ENCODE data around the gene KRR1. TPM values are rescaled to one million over a fixed set of nuclear protein-coding genes. Genes with fewer than 3 reads are reported as not detected.

KRR1 gene
- total and polyA plus RNA-seq, 2 of the 13 experiments (the other 11 are each of a cell fraction or from before 2014, with no cell fraction given), result 19.3 to 103 TPM

DNA sequence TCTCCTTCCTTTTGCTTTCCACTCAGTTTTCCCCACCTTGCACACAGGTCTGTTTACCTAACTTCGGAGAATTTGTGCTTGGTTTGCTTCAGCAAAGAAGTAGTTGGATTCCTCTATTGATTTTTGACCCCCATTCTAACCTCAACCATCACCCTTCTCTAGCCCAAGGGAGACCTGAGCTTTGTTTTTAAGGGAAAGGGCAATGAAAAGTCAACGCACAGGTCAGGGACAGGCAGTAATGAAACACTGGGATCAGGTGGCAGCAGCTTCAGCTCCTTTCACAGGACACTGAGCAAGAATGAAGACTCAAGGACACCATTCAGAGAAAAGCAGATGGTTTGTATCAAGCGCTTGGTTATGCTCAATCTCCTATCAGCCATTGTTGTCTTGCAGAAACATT lies 46.9 kb upstream of the KRR1 start (continued):
- TF ChIP-seq, protein P1, sequence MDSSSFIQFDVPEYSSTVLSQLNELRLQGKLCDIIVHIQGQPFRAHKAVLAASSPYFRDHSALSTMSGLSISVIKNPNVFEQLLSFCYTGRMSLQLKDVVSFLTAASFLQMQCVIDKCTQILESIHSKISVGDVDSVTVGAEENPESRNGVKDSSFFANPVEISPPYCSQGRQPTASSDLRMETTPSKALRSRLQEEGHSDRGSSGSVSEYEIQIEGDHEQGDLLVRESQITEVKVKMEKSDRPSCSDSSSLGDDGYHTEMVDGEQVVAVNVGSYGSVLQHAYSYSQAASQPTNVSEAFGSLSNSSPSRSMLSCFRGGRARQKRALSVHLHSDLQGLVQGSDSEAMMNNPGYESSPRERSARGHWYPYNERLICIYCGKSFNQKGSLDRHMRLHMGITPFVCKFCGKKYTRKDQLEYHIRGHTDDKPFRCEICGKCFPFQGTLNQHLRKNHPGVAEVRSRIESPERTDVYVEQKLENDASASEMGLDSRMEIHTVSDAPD (CRISPR knock-in tag; IDR thresholded peaks at IDR 0.05), result 0 out of 2 replicates have a peak, but pooled peaks have one; percentile 21
- TF ChIP-seq HOXA3 (CRISPR knock-in tag; IDR thresholded peaks at IDR 0.05), result peak; percentile 43; the same call in 1 of the 2 replicates
- peak; percentile 67; the same call in 1 of the 2 replicates for TF ChIP-seq RCOR2 (CRISPR knock-in tag; IDR thresholded peaks at IDR 0.05)
- no peak for TF ChIP-seq ZFP37 (CRISPR knock-in tag; IDR thresholded peaks at IDR 0.05; ENCODE audit: borderline replicate concordance)
- no peak for TF ChIP-seq ZNF446 (CRISPR knock-in tag; IDR thresholded peaks at IDR 0.05)
- TF ChIP-seq, protein P2, sequence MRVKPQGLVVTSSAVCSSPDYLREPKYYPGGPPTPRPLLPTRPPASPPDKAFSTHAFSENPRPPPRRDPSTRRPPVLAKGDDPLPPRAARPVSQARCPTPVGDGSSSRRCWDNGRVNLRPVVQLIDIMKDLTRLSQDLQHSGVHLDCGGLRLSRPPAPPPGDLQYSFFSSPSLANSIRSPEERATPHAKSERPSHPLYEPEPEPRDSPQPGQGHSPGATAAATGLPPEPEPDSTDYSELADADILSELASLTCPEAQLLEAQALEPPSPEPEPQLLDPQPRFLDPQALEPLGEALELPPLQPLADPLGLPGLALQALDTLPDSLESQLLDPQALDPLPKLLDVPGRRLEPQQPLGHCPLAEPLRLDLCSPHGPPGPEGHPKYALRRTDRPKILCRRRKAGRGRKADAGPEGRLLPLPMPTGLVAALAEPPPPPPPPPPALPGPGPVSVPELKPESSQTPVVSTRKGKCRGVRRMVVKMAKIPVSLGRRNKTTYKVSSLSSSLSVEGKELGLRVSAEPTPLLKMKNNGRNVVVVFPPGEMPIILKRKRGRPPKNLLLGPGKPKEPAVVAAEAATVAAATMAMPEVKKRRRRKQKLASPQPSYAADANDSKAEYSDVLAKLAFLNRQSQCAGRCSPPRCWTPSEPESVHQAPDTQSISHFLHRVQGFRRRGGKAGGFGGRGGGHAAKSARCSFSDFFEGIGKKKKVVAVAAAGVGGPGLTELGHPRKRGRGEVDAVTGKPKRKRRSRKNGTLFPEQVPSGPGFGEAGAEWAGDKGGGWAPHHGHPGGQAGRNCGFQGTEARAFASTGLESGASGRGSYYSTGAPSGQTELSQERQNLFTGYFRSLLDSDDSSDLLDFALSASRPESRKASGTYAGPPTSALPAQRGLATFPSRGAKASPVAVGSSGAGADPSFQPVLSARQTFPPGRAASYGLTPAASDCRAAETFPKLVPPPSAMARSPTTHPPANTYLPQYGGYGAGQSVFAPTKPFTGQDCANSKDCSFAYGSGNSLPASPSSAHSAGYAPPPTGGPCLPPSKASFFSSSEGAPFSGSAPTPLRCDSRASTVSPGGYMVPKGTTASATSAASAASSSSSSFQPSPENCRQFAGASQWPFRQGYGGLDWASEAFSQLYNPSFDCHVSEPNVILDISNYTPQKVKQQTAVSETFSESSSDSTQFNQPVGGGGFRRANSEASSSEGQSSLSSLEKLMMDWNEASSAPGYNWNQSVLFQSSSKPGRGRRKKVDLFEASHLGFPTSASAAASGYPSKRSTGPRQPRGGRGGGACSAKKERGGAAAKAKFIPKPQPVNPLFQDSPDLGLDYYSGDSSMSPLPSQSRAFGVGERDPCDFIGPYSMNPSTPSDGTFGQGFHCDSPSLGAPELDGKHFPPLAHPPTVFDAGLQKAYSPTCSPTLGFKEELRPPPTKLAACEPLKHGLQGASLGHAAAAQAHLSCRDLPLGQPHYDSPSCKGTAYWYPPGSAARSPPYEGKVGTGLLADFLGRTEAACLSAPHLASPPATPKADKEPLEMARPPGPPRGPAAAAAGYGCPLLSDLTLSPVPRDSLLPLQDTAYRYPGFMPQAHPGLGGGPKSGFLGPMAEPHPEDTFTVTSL (CRISPR knock-in tag; IDR thresholded peaks at IDR 0.05; ENCODE audit: borderline replicate concordance), result peak; percentile 65; the same call in 1 of the 2 replicates
- TF ChIP-seq FOSL2 (CRISPR knock-in tag; IDR thresholded peaks at IDR 0.05), result peak; percentile 57
- no peak for TF ChIP-seq KMT2A (CRISPR knock-in tag; IDR thresholded peaks at IDR 0.05)
- TF ChIP-seq, protein P3, sequence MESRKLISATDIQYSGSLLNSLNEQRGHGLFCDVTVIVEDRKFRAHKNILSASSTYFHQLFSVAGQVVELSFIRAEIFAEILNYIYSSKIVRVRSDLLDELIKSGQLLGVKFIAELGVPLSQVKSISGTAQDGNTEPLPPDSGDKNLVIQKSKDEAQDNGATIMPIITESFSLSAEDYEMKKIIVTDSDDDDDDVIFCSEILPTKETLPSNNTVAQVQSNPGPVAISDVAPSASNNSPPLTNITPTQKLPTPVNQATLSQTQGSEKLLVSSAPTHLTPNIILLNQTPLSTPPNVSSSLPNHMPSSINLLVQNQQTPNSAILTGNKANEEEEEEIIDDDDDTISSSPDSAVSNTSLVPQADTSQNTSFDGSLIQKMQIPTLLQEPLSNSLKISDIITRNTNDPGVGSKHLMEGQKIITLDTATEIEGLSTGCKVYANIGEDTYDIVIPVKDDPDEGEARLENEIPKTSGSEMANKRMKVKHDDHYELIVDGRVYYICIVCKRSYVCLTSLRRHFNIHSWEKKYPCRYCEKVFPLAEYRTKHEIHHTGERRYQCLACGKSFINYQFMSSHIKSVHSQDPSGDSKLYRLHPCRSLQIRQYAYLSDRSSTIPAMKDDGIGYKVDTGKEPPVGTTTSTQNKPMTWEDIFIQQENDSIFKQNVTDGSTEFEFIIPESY (CRISPR knock-in tag; IDR thresholded peaks at IDR 0.05), result no peak
- no peak for TF ChIP-seq SIN3B (IDR thresholded peaks at IDR 0.05; ENCODE audit: low read length)
- TF ChIP-seq, protein P4, sequence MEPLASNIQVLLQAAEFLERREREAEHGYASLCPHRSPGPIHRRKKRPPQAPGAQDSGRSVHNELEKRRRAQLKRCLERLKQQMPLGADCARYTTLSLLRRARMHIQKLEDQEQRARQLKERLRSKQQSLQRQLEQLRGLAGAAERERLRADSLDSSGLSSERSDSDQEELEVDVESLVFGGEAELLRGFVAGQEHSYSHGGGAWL (CRISPR knock-in tag; IDR thresholded peaks at IDR 0.05), result no peak
- no peak for TF ChIP-seq KDM5A (IDR thresholded peaks at IDR 0.05; ENCODE audit: borderline replicate concordance, low read length)
- TF ChIP-seq ZNF431 (CRISPR knock-in tag; IDR thresholded peaks at IDR 0.05; ENCODE audit: borderline replicate concordance, low read depth), result no peak
- TF ChIP-seq, protein P5, sequence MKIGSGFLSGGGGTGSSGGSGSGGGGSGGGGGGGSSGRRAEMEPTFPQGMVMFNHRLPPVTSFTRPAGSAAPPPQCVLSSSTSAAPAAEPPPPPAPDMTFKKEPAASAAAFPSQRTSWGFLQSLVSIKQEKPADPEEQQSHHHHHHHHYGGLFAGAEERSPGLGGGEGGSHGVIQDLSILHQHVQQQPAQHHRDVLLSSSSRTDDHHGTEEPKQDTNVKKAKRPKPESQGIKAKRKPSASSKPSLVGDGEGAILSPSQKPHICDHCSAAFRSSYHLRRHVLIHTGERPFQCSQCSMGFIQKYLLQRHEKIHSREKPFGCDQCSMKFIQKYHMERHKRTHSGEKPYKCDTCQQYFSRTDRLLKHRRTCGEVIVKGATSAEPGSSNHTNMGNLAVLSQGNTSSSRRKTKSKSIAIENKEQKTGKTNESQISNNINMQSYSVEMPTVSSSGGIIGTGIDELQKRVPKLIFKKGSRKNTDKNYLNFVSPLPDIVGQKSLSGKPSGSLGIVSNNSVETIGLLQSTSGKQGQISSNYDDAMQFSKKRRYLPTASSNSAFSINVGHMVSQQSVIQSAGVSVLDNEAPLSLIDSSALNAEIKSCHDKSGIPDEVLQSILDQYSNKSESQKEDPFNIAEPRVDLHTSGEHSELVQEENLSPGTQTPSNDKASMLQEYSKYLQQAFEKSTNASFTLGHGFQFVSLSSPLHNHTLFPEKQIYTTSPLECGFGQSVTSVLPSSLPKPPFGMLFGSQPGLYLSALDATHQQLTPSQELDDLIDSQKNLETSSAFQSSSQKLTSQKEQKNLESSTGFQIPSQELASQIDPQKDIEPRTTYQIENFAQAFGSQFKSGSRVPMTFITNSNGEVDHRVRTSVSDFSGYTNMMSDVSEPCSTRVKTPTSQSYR (CRISPR knock-in tag; IDR thresholded peaks at IDR 0.05; ENCODE audit: borderline replicate concordance), result peak; percentile 68
- TF ChIP-seq SP2 (CRISPR knock-in tag; IDR thresholded peaks at IDR 0.05), result no peak
- TF ChIP-seq ZNF607 (CRISPR knock-in tag; IDR thresholded peaks at IDR 0.05; ENCODE audit: borderline replicate concordance), result no peak
- peak; percentile 96 for TF ChIP-seq BCL6 (CRISPR knock-in tag; IDR thresholded peaks at IDR 0.05)
- TF ChIP-seq PPARG (CRISPR knock-in tag; conservative IDR thresholded peaks at IDR 0.05), result 0 out of 2 replicates have a peak, but pooled peaks have one; percentile 62
- no peak for TF ChIP-seq NR1H2 (CRISPR knock-in tag; IDR thresholded peaks at IDR 0.05; ENCODE audit: borderline replicate concordance, low read depth)
